Measurements from ENCODE around the gene ATOSB. TPM values are rescaled to one million over a fixed set of nuclear protein-coding genes. Genes with fewer than 3 reads are reported as not detected.

Gene ATOSB
- total and polyA plus RNA-seq, 9 of the 15 experiments (the other 6 are each of a cell fraction or from before 2014, with no cell fraction given), result 0.45 to 8.0 (median 4.2) TPM

GRCh38 chr9:35073279-35073612, 42.4 kb downstream of the ATOSB start:
- ATAC-seq (no peak), FAIRE-seq (peak; percentile 35), DNase-seq (ENCODE audit: extremely low read depth in 1 of 4, low spot score in 3 of 4) (no peak)
- Histone ChIP-seq H2AFZ (ENCODE audit: low read depth, low read length) (0 out of 2 replicates have a peak overlapping the region, but pooled peaks have one; percentile 18), H3K9ac (ENCODE audit: insufficient read depth in 1 of 2, low read depth in 2 of 2, low read length in 2 of 2) (no peak overlapping the region), H3K79me2 (ENCODE audit: control insufficient read depth, insufficient read depth, low read length) (peaks cover 52% of the 10 kb centered on the region), H3K4me2 (ENCODE audit: insufficient read depth, low read length) (peak overlapping the region; percentile 49; the same call in 1 of the 2 replicates), H3K9me1 (ENCODE audit: control insufficient read depth, insufficient read depth, low read length) (peaks cover 3% of the 10 kb centered on the region), H3K4me3 (no peak overlapping the region), H3K27ac (ENCODE audit: extremely low read depth, low read depth, low read length) (peak overlapping the region; percentile 41), H4K20me1 (replicated peaks; ENCODE audit: control insufficient read depth, insufficient read depth, low read length) (peaks cover 28% of the 10 kb centered on the region), H3K36me3 (ENCODE audit: control insufficient read depth, insufficient read depth, low read length) (peaks cover 70% of the 10 kb centered on the region), H3K4me1 (replicated peaks in 1 of 2; ENCODE audit: control insufficient read depth in 2 of 2, insufficient read depth in 2 of 2, low read length in 2 of 2) (peaks cover 8 to 15% of the 10 kb centered on the region in 2 experiments; a peak in 3 of 5 replicates), H3K9me3 (replicated peaks; ENCODE audit: control insufficient read depth, insufficient read depth, low read depth, low read length) (no peaks in the 10 kb centered on the region), H3K27me3 (ENCODE audit: control insufficient read depth in 2 of 2, insufficient read depth in 2 of 2, low read length in 2 of 2) (no peaks in the 10 kb centered on the region)
- CTCF ChIA-PET (ENCODE audit: low intra/inter-chr PET ratio), result no interaction called here
- intact Hi-C loops (cut with micrococcal nuclease) (loop anchor here (2.0 kb wide), 2 partner anchors 24 to 42 kb away; partner anchors contain the start of genes ATOSB and PIGO), in situ Hi-C loops (cut with MboI) (no loop called here)
- 77% methylated on average over 2 of the region's 2 CpGs for WGBS (ENCODE audit: insufficient coverage, low coverage, missing lambda C conversion rate)
- BruUV-seq (replicated peaks), result no TSS peak
- TF ChIP-seq TGIF2 (CRISPR knock-in tag; IDR thresholded peaks at IDR 0.05) (no peak), CHCHD3 (CRISPR knock-in tag; IDR thresholded peaks at IDR 0.05) (no peak), FOXK2 (conservative IDR thresholded peaks at IDR 0.05 in 1 of 2, IDR thresholded peaks at IDR 0.05 in 1 of 2; ENCODE audit: low read depth in 2 of 2) (no peak), PHB (CRISPR knock-in tag; IDR thresholded peaks at IDR 0.05) (no peak)
- POLR2A ChIA-PET, result no interaction called here

GRCh38 chr9:35072461-35073278, 43.0 kb downstream of the ATOSB start, which contains the start of gene VCP:
VCP (minus strand) TSS chr9:35072625; CDS start chr9:35072353, 272 bp downstream.
- peaks cover 29% of the 10 kb centered on the region for H4K20me1 ChIP-seq (replicated peaks; ENCODE audit: control insufficient read depth, insufficient read depth, low read length)
- no peaks in the 10 kb centered on the region for H3K27me3 ChIP-seq (ENCODE audit: control insufficient read depth in 2 of 2, insufficient read depth in 2 of 2, low read length in 2 of 2)
- POLR2A ChIA-PET, result interaction anchor here (0.5 to 3.0 kb wide), 13 partner anchors 13 to 538 kb away, joined by 3 to 32 read pairs (median 3); partner anchors contain the start of gene PIGO
- WGBS (ENCODE audit: insufficient coverage, low coverage, missing lambda C conversion rate), result 8% methylated on average over 51 of the region's 54 CpGs
- ATAC-seq (peak; percentile 95), FAIRE-seq (peak; percentile 100), DNase-seq (ENCODE audit: extremely low read depth in 1 of 4, low spot score in 3 of 4) (peak; percentile 93 to 98 (median 96))
- H3K27ac ChIP-seq (ENCODE audit: extremely low read depth, low read depth, low read length), result peak within 1 kb of the TSS; percentile 97
- H3K4me2 ChIP-seq (ENCODE audit: insufficient read depth, low read length), result peak within 1 kb of the TSS; percentile 90
- H3K4me1 ChIP-seq (replicated peaks in 1 of 2; ENCODE audit: control insufficient read depth in 2 of 2, insufficient read depth in 2 of 2, low read length in 2 of 2), result peaks cover 5 to 15% of the 10 kb centered on the region in 2 experiments; a peak in 3 of 5 replicates
- BruUV-seq (replicated peaks), result no TSS peak
- H3K9me1 ChIP-seq (ENCODE audit: control insufficient read depth, insufficient read depth, low read length), result no peaks in the 10 kb centered on the region
- H3K9me3 ChIP-seq (replicated peaks; ENCODE audit: control insufficient read depth, insufficient read depth, low read depth, low read length), result no peaks in the 10 kb centered on the region
- H2AFZ ChIP-seq (ENCODE audit: low read depth, low read length), result peak within 1 kb of the TSS; percentile 64
- in situ Hi-C loops (cut with MboI) (no loop called here), intact Hi-C loops (cut with micrococcal nuclease) (loop anchor here (2.0 kb wide), 2 partner anchors 24 to 42 kb away; partner anchors contain the start of genes ATOSB and PIGO)
- H3K4me3 ChIP-seq, result peak within 1 kb of the TSS; percentile 99
- H3K36me3 ChIP-seq (ENCODE audit: control insufficient read depth, insufficient read depth, low read length), result peaks cover 76% of the 10 kb centered on the region
- peaks cover 52% of the 10 kb centered on the region for H3K79me2 ChIP-seq (ENCODE audit: control insufficient read depth, insufficient read depth, low read length)
- H3K9ac ChIP-seq (ENCODE audit: insufficient read depth in 1 of 2, low read depth in 2 of 2, low read length in 2 of 2), result peak within 1 kb of the TSS; percentile 93 to 95
- CTCF ChIA-PET (ENCODE audit: low intra/inter-chr PET ratio), result no interaction called here
- no peak for TF ChIP-seq OTX1 (CRISPR knock-in tag; IDR thresholded peaks at IDR 0.05)
- no peak for TF ChIP-seq SREBF1 (IDR thresholded peaks at IDR 0.05; ENCODE audit: borderline replicate concordance, low read depth, low read length)
- peak; percentile 53; the same call in 1 of the 2 replicates for TF ChIP-seq ZBTB12 (CRISPR knock-in tag; IDR thresholded peaks at IDR 0.05)
- TF ChIP-seq POLR2AphosphoS2 (IDR thresholded peaks at IDR 0.05; ENCODE audit: low read length), result peak; percentile 80; the same call in 1 of the 2 replicates
- TF ChIP-seq LEF1 (IDR thresholded peaks at IDR 0.05), result no peak
- TF ChIP-seq ZNF507 (tag; conservative IDR thresholded peaks at IDR 0.05), result no peak
